Measurements from ENCODE around the gene OR5K2.

DNA sequence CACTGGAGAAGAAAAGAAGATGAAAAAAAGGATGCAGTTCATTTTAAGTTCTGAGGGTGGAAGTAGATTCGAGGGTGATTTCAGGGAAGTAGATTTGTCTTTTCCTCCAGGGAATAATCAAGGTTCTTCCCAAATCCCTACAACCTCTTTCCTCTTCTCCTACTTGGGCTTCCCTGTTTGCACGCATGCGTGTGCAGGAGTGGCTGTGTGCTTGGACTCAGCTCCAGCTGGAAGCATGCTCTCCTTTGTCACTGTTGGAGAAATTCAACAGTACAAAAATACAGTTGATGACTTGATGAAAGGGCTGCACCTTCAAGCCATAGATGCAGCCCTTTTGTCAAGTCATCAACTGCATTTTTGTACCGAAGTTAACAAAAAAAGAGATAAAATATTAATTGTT lies 3.8 kb downstream of the OR5K2 start:
- no peak for TF ChIP-seq POLR2AphosphoS5 (IDR thresholded peaks at IDR 0.05; ENCODE audit: low read depth, low read length)
- no peak for TF ChIP-seq SIN3A (IDR thresholded peaks at IDR 0.05; ENCODE audit: borderline replicate concordance, insufficient read depth, low read length)

Data from PFSK-1 (cell line).